ENCODE results near the gene PSAPL1. TPM values are rescaled to one million over a fixed set of nuclear protein-coding genes. Genes with fewer than 3 reads are reported as not detected.

Gene PSAPL1
- total RNA-seq, 1 donor from 2014 or later: 0.51 TPM

DNA sequence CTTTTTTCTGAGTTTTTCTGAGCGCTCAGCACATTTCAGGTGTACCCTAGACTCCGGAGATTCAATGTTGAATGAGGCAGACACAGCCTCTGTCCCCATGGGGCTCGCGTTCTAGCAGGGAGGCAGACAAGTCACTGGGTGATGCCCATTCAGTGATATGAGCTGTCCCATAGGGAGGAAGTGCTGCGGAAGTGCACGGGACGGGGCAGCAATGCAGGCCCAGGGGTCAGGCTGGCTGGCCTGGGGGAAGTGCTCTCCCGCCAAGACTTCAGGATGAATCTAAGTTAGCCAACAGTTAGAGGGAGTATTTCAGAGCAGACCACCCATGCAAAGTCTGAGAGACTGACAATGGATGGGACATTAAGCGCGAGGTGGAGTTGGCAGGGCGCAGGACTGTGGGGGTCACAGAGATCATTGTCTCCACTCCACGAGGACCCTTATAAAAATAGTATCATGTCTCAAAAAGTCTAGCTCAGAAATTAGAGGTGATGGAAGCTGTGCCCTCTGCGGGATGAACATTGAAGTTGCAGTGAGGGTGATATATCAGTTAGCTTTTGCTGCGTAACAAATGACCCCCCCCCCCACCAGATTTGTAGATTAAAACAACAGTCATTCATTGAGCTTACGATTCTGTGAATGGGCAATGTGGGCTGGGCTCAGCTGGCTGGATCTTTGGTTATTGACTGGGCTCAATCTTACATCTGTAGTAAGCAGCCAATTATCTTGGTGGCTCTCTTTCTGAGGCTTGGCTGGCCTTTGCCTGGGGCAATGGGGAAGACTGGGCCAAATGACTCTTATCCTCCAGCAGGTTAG lies 16.4 kb downstream of the PSAPL1 start:
- no peak for DNase-seq

GRCh38 chr4:7417639-7418038 lies 17.1 kb downstream of the PSAPL1 start:
- DNase-seq: no peak

DNA sequence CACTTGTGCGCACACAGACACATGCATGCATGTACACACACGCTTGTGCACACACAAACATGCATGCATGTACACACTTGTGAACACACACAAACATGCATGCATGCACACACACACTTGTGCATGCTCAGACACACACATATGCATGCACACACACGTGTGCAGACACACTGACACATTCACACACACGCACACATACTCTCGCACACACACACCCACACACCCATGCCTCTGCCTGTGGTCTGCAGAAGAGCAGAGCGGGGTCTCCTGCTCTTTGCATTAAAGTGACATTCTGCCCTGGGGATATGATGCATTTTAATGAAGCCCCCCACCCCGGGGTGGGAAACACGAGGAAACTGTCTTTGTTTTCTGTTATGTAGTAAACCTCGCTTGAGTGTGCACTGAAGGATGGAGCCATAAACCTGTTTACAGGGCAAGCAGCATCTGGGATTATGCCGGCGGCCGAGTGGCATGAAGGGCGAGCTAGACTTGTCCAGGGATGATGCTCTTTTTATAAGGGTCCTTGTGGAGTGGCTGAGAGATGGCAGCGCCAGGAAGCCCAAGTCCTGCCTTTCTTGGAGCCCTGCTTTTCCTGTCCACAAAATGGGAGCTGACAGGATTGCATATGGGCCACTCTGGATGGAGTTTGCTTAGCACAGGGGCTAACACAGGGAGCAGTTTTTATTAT lies 17.8 kb downstream of the PSAPL1 start:
- DNase-seq: no peak

DNA sequence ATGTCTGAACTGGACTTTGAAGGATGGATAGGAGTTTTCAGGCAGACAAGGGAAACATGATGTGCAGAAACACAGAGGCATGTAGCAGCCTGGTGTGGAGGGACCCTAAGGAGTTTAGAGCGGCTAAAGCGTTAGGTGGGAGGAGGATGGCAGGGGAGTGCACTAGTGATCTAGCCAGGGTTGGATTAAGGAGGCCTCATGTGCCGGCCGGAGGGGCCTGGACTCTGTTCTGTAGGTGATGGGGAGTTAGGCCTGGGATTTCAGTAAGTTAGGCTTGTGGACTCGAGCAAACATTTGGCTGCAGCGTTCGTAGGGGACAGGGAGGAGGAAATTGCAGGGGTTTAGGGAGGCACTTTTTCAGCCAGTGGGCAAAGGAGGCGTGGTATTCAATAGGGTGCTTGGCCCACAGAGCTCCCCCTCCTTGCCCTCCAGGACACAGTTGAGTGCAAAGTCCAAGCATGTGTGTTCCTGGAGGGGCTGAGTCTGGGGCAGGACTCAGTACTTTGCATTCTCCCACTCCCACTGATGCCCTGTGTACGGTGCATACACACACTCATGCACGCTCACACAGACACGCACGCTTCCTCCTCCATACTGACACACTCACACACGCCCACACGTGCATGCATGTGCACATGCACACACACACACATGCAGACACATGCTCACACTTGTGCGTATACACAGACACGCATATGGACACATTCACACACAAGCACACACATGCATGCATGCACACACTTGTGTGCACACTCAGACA lies 18.6 kb downstream of the PSAPL1 start:
- DNase-seq: no peak

GRCh38 chr4:7414736-7415510 lies 19.8 kb downstream of the PSAPL1 start:
- DNase-seq: no peak

DNA sequence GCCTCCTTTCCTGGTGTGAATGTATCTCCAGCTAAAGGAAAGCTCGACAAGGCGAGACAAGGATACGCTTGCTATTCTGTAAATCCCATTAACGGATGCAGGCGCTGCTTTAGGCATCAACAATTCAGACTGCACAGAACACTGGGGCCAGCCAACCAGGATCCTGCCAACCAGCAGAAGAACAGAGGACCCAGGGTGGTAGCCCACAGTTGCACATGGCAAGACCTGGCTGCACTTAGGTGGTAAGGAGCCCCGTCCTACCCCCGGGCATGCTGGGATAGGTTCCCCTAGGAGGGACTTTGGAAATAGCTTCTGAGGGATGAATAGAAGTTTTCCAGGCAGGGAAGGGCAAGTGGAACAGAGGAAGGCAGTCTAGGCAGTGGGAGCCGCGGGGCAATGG lies 20.7 kb downstream of the PSAPL1 start:
- no peak for DNase-seq

GRCh38 chr4:7412554-7412912 lies 22.2 kb downstream of the PSAPL1 start:
- no peak for DNase-seq

GRCh38 chr4:7411896-7412553 lies 22.7 kb downstream of the PSAPL1 start:
- DNase-seq: peak; percentile 90

- no peak for DNase-seq
These were observed 23.2 kb downstream of the PSAPL1 start for GRCh38 chr4:7411491-7411890.

DNA sequence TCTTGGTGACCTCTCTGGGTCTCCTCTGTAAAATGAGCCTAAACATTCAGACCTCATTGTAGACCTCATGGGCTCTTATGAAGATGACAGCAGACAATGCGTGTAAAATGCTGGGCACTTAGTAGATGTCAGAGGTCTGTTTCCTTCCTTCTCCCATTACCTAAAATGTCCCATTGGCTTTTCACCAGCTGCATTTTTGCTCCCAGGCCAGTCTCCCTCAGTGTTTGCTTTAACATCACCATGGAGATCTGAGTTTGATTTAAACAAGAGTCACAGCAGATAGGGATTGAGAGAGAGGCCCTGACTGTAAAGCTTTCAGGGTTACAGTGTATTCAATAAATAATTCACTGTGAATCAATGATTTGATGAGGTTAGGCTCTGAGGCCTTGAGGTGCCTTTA lies 24.3 kb downstream of the PSAPL1 start:
- peak; percentile 89 for DNase-seq

DNA sequence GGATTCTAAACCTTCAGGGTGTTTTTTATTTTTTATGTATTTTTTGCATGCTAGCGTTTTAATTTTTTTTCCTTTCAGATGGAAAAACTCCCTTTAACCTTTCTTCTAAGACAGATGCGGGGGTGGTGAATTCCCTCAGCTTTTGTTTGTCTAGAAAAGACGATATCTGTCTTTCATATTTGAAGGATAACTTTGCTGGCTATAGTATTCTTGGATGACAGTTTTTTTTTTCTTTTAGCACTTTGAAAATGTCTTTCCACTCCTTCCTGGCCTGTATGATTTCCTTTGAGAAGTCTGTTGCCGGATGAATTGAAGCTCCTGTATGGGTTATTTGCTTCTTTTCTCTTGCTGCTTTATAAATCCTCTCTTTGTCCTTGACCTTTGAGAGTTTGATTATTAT lies 26.6 kb downstream of the PSAPL1 start:
- DNase-seq: no peak

DNA sequence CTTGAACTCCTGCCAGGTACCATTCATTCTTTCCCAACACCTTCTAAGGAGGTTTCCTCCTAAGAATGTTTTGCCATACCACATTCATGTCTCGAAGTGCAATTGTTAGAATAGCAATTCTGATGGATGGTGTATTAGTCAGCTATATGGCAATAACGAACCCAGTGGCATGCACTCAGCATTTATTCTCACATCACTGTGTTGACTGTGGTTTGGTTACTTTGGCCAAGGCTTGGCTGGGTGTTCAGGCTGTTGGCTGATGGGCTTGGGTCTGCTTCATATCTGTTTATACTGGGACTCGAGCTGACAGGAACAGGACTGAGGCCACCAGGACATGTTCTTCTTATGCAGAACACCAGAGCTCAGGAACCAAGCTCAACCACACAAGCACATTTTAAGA lies 31.7 kb downstream of the PSAPL1 start:
- no peak for DNase-seq

DNA sequence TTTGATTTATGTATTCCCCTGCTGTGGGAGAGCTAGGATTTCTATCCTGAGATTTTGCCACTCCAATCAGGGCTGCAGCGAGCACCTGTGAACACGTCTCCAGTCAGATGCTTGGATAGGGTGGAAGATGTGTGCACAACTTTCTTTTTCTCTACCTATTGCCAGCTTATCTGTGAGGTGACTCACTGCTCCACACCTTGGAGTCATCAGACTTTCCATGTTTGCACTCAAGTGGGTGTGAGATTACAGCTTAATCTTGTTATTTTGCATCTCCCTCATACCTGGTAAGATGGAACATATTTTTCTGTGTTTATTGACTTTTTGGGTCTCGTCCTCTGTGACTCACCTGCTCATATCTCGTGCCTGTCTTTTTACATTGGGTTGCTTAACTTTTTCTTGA lies 32.2 kb downstream of the PSAPL1 start:
- DNase-seq: no peak

DNA sequence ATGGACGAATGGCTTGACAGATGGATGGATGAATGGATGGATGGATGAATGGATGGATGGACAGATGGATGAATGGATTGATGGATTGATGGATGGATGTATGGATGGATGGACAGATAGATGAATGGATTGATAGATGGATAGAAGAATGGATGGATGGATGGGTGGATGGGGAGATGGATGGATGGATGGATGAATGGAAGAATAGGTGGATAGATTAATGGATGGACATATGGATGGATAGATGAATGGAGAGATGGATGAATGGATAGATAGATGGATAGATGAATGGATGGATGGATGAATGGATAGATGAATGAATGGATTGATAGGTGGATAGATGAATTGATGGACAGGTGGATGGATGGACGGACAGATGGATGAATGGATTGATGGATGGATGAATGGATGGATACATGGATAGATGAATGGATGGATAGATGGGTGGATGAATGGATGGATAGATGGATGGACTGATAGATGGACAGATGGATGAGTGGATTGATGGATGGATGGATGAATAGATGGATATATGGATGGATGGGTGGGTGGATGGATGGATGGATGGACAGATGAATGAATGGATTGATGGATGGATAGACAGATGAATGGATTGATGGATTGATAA lies 33.9 kb downstream of the PSAPL1 start:
- no peak for DNase-seq

- no peak for DNase-seq
These were observed 35.1 kb downstream of the PSAPL1 start for GRCh38 chr4:7399440-7400234.

DNA sequence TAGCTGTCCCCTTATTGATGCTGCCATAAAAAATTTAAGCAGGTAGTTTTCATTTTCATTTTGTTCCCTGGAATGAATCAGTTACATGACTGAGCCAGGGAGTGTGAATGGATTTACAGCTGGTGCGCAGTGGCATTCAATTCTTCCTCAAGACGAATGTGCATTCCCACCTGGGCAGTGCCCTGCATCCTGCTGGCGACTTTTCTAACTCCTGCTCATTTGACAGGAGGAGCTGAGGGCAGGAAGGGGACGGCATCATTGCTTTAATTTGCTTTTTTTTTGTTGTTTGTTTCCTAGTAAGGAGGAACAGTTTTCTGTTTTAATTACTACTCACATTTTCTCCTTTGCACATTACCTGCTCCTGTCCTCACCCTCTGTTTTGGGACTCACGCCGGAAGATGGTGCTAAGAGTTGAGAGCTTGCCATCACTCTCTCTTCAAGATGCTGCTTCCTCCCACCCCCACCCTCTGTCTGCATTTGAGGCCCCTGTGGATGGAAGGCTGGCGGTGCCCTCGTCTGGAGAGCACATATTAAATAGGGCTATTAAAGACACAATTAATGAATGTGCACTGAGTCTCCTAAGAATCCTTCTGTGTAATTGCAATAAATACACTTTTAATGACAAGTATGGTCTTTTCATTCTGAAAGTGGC lies 35.8 kb downstream of the PSAPL1 start:
- no peak for DNase-seq

DNA sequence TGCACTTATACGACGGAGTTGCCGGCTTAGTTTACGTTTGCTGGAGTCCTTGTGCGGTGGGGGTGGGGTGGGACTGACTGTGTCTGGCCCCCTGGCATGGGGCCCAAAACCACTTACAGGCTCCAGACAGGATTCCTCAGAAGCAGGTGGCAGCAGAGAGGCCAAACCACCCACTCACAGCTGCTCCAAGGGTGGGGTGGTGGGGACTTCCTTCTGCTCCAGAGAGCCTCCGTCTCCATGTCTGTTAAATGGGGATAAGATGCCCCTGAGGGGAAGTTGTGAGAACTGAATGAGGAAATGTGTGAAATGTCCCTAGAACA lies 36.7 kb downstream of the PSAPL1 start:
- DNase-seq: peak; percentile 97

DNA sequence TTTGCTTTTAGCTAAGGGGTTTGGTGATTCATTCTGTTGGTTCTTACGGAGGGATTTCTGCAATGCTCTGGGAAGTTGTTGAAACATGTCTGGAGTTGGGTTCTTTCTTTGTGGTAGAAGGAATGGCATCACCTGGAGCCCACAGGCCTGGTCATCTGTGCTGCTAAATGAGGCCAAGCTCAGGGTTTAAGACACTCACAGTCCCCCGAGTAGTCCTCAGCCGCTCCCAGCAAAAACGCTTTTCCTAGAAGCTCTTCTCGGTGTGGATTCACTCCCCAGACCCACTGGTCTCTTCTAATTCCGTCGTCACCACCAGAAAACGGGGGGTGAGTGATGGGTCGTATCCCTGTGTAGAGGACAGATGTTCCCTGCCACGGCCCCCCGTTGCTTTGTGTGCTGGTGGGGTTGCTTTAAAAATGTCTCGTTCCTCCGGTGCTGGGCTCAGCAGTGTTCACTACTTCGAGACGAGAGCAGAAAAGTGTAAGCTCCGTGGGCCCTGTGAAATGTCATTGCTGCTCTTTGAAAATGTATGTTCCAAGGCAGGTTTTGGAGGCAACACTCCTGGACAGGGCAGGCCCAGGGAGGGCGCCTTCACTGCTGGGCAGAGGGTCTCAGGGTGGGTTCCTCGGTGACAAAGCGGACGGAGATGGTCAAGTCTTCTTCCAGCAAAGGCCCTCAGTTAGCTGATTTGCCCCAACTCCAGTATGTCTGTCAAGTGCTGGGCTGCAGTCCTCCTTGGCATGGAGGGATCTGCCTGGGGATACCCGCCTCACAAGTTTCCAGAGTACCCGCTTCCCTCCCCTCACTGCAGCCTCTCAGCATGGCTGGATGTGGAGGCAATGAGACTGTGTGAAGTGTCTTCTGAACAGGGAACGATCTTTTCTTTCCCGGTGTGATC lies 37.3 kb downstream of the PSAPL1 start:
- DNase-seq: no peak
